Endothelial cell of umbilical vein (primary cell): ENCODE results near the gene NUB1. TPM values are rescaled to one million over a fixed set of nuclear protein-coding genes. Genes with fewer than 3 reads are reported as not detected.

Source experiments
- BruUV-seq: library from RNA; stranded (reverse); fragments of 400-500 nt; replicated peaks from 2 replicates; lab custom pipeline; 2021; lab: Mats Ljungman, UMichigan
- CTCF ChIA-PET: fragments of 300-600, 350-600 bp; sonication (Branson Sonifier 250); formaldehyde crosslinking; loops from one replicate; lab custom pipeline; 2021; ENCODE audit warnings: antibody characterized with exemption, inconsistent platforms; lab: Charles Lee
- POLR2A ChIA-PET: fragments of 300-600, 350-600 bp; sonication (Branson Sonifier 250); formaldehyde crosslinking; loops from one replicate; lab custom pipeline; 2021; ENCODE audit warnings: antibody characterized with exemption, inconsistent platforms; lab: Charles Lee
- DNase-seq: peaks from one replicate; pipeline ENCODE4 v3.0.0-alpha.2; 2011; ENCODE audit warnings: low read depth, low spot score
- FAIRE-seq: peaks from 2 replicates; lab custom pipeline; 2011; peaks lifted over from hg19 to GRCh38; lab: Jason Lieb, UNC
- H2AFZ ChIP-seq: 2 replicates; pipeline ENCODE4 v1.6.0; 2012; ENCODE audit warnings: low read depth, low read length, control low read depth, inconsistent platforms
- H3K27ac ChIP-seq: 2 replicates; pipeline ENCODE4 v1.5.1; 2011; ENCODE audit warnings: low read depth, mild to moderate bottlenecking, control low read depth, low read length, moderate library complexity; ENCODE audit not compliant: insufficient read depth
- H3K27me3 ChIP-seq, 2 experiments: 2 replicates each; pipeline versions ENCODE4 v1.6.0 to v1.6.1; 2011; ENCODE audit warnings: low read length in 2 of 2, mixed read lengths in 1 of 2; ENCODE audit not compliant: control insufficient read depth in 2 of 2, insufficient read depth in 2 of 2
- H3K36me3 ChIP-seq, 2 experiments: 2 replicates in 1 of 2; 3 replicates in 1 of 2; pipeline ENCODE4 v1.5.1; 2011; ENCODE audit warnings: low read length in 2 of 2, mild to moderate bottlenecking in 1 of 2, moderate library complexity in 1 of 2; ENCODE audit not compliant: control insufficient read depth in 2 of 2, insufficient read depth in 2 of 2; ENCODE audit errors: extremely low read depth in 1 of 2
- H3K4me1 ChIP-seq: 3 replicates; pipeline ENCODE4 v1.5.1; 2011; ENCODE audit warnings: mild to moderate bottlenecking, low read length; ENCODE audit not compliant: control insufficient read depth, insufficient read depth; ENCODE audit errors: extremely low read depth
- H3K4me2 ChIP-seq: 2 replicates; pipeline ENCODE4 v1.6.1; 2011; ENCODE audit warnings: low read length, control low read depth, mixed read lengths; ENCODE audit not compliant: insufficient read depth
- H3K4me3 ChIP-seq, 3 experiments: fragments of 200-600 bp in 1 of 3; sonication (generic), shearing (Covaris generic) in 1 of 3; replicated peaks in 1 of 3; 2 replicates each; pipeline ENCODE4 v1.5.1; 2011 to 2016; ENCODE audit warnings: control low read depth in 3 of 3, low read length in 3 of 3, mild to moderate bottlenecking in 2 of 3, inconsistent platforms in 1 of 3, low read depth in 1 of 3, moderate library complexity in 1 of 3; ENCODE audit not compliant: insufficient read depth in 1 of 3
- H3K79me2 ChIP-seq: 2 replicates; pipeline ENCODE4 v1.6.0; 2012; ENCODE audit warnings: low read length, inconsistent platforms; ENCODE audit not compliant: control insufficient read depth, insufficient read depth
- H3K9ac ChIP-seq: replicated peaks from 2 replicates; pipeline ENCODE3; 2011; ENCODE audit warnings: low read length, control low read depth; ENCODE audit not compliant: insufficient read depth; ENCODE audit errors: extremely low read depth
- H3K9me1 ChIP-seq: replicated peaks from 3 replicates; pipeline ENCODE4 v1.6.0; 2011; ENCODE audit warnings: mild to moderate bottlenecking, low read length; ENCODE audit not compliant: control insufficient read depth, insufficient read depth; ENCODE audit errors: extremely low read depth
- H3K9me3 ChIP-seq: replicated peaks from 2 replicates; pipeline ENCODE4 v1.5.1; 2012; ENCODE audit warnings: low read length, inconsistent platforms; ENCODE audit not compliant: control insufficient read depth, insufficient read depth
- H4K20me1 ChIP-seq: replicated peaks from 2 replicates; pipeline ENCODE3; 2011; ENCODE audit warnings: mild to moderate bottlenecking, low read length; ENCODE audit not compliant: control insufficient read depth, insufficient read depth; ENCODE audit errors: extremely low read depth
- FOS ChIP-seq: IDR thresholded peaks from 2 replicates; pipeline ENCODE4 v1.6.1; 2011; ENCODE audit warnings: mild to moderate bottlenecking, low read length, moderate library complexity, borderline replicate concordance; ENCODE audit not compliant: insufficient read depth
- GATA2 ChIP-seq: IDR thresholded peaks from 2 replicates; pipeline ENCODE4 v1.7.0; 2011; ENCODE audit warnings: low read depth, mild to moderate bottlenecking, moderate library complexity, mixed read lengths, low read length; ENCODE audit not compliant: insufficient read length, insufficient read depth
- MYC ChIP-seq: IDR thresholded peaks from one replicate; pipeline ENCODE4 v1.6.1; 2011; ENCODE audit warnings: mild to moderate bottlenecking, low read depth, low read length
- POLR2AphosphoS5 ChIP-seq: IDR thresholded peaks from 2 replicates; pipeline ENCODE4 v1.6.1; 2012; ENCODE audit warnings: low read depth, mild to moderate bottlenecking, control low read depth, low read length, moderate library complexity; ENCODE audit not compliant: insufficient read depth
- dilution Hi-C: fragments of 300-500 bp; cut with MboI; formaldehyde crosslinking; loops from one replicate; pipeline ENCODE4 v1.15.0; 2019; ENCODE audit warnings: low sequenced_read_pairs; ENCODE audit not compliant: extremely low pct_ligation_motif_present
- intact Hi-C: fragments of 100-400 bp; cut with micrococcal nuclease; formaldehyde crosslinking; loops from one replicate; pipeline ENCODE4 v1.10.0; 2022
- polyA plus RNA-seq, 4 experiments: library from polyadenylated mRNA; depleted of rRNA in 3 of 4; stranded (reverse) in 3 of 4; unstranded in 1 of 4; fragments of >200 nt; gene quantifications; 2 replicates each; pipeline versions ENCODE4 v1.2.1 to v1.2.3, GENCODE V29; 2011 to 2012; ENCODE audit warnings: missing spikeins in 1 of 4
- total RNA-seq: library from RNA; stranded (reverse); gene quantifications from 2 replicates; pipeline ENCODE4 v1.2.3, GENCODE V29; 2021
- TF ChIP-seq, protein P1 (sequence below): IDR thresholded peaks from 2 replicates; pipeline ENCODE4 v1.6.1; 2011; ENCODE audit not compliant: insufficient read depth, insufficient read length

Gene NUB1
- total and polyA plus RNA-seq, 2 donors (not counting 3 experiments of a cell fraction or from before 2014, with no cell fraction given) = 28.0 to 46.2 TPM

- dilution Hi-C loops = no loop called here
- ChIA-PET POLR2A (no interaction called here), CTCF (no interaction called here)
These were observed 42.8 kb upstream of the NUB1 start for GRCh38 chr7:151298765-151299164.

GRCh38 chr7:151299530-151299929 lies 42.1 kb upstream of the NUB1 start:
- no peak for FAIRE-seq

More at GRCh38 chr7:151298765-151299164, 42.8 kb upstream of the NUB1 start:
- Histone ChIP-seq H3K4me1 (peaks cover 3% of the 10 kb centered on the region), H4K20me1 (no peaks in the 10 kb centered on the region), H2AFZ (no peak overlapping the region), H3K9ac (no peak overlapping the region), H3K4me3 (no peak overlapping the region), H3K36me3 (no peaks in the 10 kb centered on the region), H3K27me3 (peaks cover 9 to 19% of the 10 kb centered on the region in 2 experiments), H3K4me2 (no peak overlapping the region), H3K9me1 (no peaks in the 10 kb centered on the region), H3K79me2 (no peaks in the 10 kb centered on the region), H3K9me3 (no peaks in the 10 kb centered on the region), H3K27ac (no peak overlapping the region)
- no TSS peak for BruUV-seq
- DNase-seq (no peak), FAIRE-seq (no peak)
- TF ChIP-seq POLR2AphosphoS5 (no peak), MYC (no peak), FOS (no peak)
- TF ChIP-seq, protein P1, sequence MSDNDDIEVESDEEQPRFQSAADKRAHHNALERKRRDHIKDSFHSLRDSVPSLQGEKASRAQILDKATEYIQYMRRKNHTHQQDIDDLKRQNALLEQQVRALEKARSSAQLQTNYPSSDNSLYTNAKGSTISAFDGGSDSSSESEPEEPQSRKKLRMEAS = no peak
- intact Hi-C loops = no loop called here

More at GRCh38 chr7:151299530-151299929, 42.1 kb upstream of the NUB1 start:
- dilution Hi-C loops = no loop called here
- intact Hi-C loops = no loop called here
- no peak overlapping the region for H3K4me2 ChIP-seq
- no peak overlapping the region for H2AFZ ChIP-seq
- no peaks in the 10 kb centered on the region for H4K20me1 ChIP-seq
- no peak overlapping the region for H3K27ac ChIP-seq
- TF ChIP-seq, protein P1 = peak; percentile 22
- TF ChIP-seq GATA2 = no peak
- POLR2A ChIA-PET = no interaction called here
- H3K4me3 ChIP-seq = no peak overlapping the region
- no peak overlapping the region for H3K9ac ChIP-seq
- peaks cover 3% of the 10 kb centered on the region for H3K4me1 ChIP-seq
- CTCF ChIA-PET = no interaction called here
- no peaks in the 10 kb centered on the region for H3K9me1 ChIP-seq
- DNase-seq = no peak
- no peaks in the 10 kb centered on the region for H3K36me3 ChIP-seq
- peaks cover 4 to 12% of the 10 kb centered on the region in 2 experiments for H3K27me3 ChIP-seq
- no peaks in the 10 kb centered on the region for H3K79me2 ChIP-seq
- no TSS peak for BruUV-seq
- no peaks in the 10 kb centered on the region for H3K9me3 ChIP-seq
